Endothelial cell (in vitro differentiated cells): ENCODE measurements around the gene TRIM68. TPM values are rescaled to one million over a fixed set of nuclear protein-coding genes. Genes with fewer than 3 reads are reported as not detected.

Experiments
- DNase-seq: peaks from one replicate; pipeline ENCODE4 v3.0.0; 2021; ENCODE audit warnings: low spot score
- H3K27ac Mint-ChIP-seq: one replicate; pipeline ENCODE4 v1.8.0; 2021; ENCODE audit warnings: mixed read lengths, inconsistent platforms; ENCODE audit not compliant: unreplicated experiment
- H3K27me3 Mint-ChIP-seq: one replicate; pipeline ENCODE4 v1.8.0; 2021; ENCODE audit warnings: mild to moderate bottlenecking, moderate library complexity, mixed read lengths, inconsistent platforms; ENCODE audit not compliant: unreplicated experiment
- H3K36me3 Mint-ChIP-seq: one replicate; pipeline ENCODE4 v1.8.0; 2021; ENCODE audit warnings: mild to moderate bottlenecking, low read depth, mixed read lengths, inconsistent platforms; ENCODE audit not compliant: unreplicated experiment
- H3K4me1 Mint-ChIP-seq: one replicate; pipeline ENCODE4 v1.8.0; 2021; ENCODE audit warnings: mild to moderate bottlenecking, mixed read lengths, inconsistent platforms; ENCODE audit not compliant: unreplicated experiment
- H3K4me3 Mint-ChIP-seq: one replicate; pipeline ENCODE4 v1.8.0; 2021; ENCODE audit warnings: mild to moderate bottlenecking, mixed read lengths, inconsistent platforms; ENCODE audit not compliant: unreplicated experiment
- H3K9me3 Mint-ChIP-seq: one replicate; pipeline ENCODE4 v1.8.0; 2021; ENCODE audit warnings: mixed read lengths, inconsistent platforms; ENCODE audit not compliant: unreplicated experiment
- CTCF ChIP-seq: fragments of 200-600 bp; sonication (generic); IDR thresholded peaks from one replicate; pipeline ENCODE4 v1.5.0; 2021; ENCODE audit warnings: antibody characterized with exemption; ENCODE audit not compliant: unreplicated experiment
- total RNA-seq: library from RNA; stranded (reverse); fragmentation: NEBNext Ultra II Directional; extraction: Animal tissue kit (Norgen Biotek cat#: 25700); gene quantifications from one replicate; pipeline ENCODE4 v1.2.1, GENCODE V29; 2021; ENCODE audit not compliant: unreplicated experiment

TRIM68 gene
- total RNA-seq, 1 donor from 2014 or later = 15.2 TPM

GRCh38 chr11:4610258-4610935, 2.4 kb upstream of the TRIM68 start:
- Mint-ChIP-seq H3K27me3 (peaks cover 4% of the 10 kb centered on the region), H3K36me3 (no peaks in the 10 kb centered on the region), H3K27ac (peak overlapping the region; percentile 54), H3K9me3 (no peaks in the 10 kb centered on the region), H3K4me1 (peaks cover 21% of the 10 kb centered on the region), H3K4me3 (no peak overlapping the region)
- DNase-seq = no peak
- TF ChIP-seq CTCF = no peak

GRCh38 chr11:4607096-4607495, 935 bp downstream of the TRIM68 start:
- peaks cover 31% of the 10 kb centered on the region for H3K4me1 Mint-ChIP-seq
- peak overlapping the region; percentile 89 for H3K4me3 Mint-ChIP-seq
- H3K27ac Mint-ChIP-seq = peak overlapping the region; percentile 9
- DNase-seq = no peak
- H3K27me3 Mint-ChIP-seq = peaks cover 4% of the 10 kb centered on the region
- H3K9me3 Mint-ChIP-seq = no peaks in the 10 kb centered on the region
- peaks cover 10% of the 10 kb centered on the region for H3K36me3 Mint-ChIP-seq
- no peak for TF ChIP-seq CTCF

GRCh38 chr11:4606231-4607015, 1.6 kb downstream of the TRIM68 start:
- H3K27ac Mint-ChIP-seq = peak overlapping the region; percentile 9
- H3K4me3 Mint-ChIP-seq = peak overlapping the region; percentile 89
- peaks cover 31% of the 10 kb centered on the region for H3K4me1 Mint-ChIP-seq
- H3K36me3 Mint-ChIP-seq = peaks cover 15% of the 10 kb centered on the region
- DNase-seq = no peak
- H3K27me3 Mint-ChIP-seq = peaks cover 4% of the 10 kb centered on the region
- H3K9me3 Mint-ChIP-seq = no peaks in the 10 kb centered on the region
- no peak for TF ChIP-seq CTCF

- TF ChIP-seq CTCF = no peak
- Mint-ChIP-seq H3K36me3 (peaks cover 26% of the 10 kb centered on the region), H3K4me3 (no peak overlapping the region), H3K27me3 (peaks cover 3% of the 10 kb centered on the region), H3K4me1 (peaks cover 26% of the 10 kb centered on the region), H3K27ac (no peak overlapping the region), H3K9me3 (no peaks in the 10 kb centered on the region)
- DNase-seq = no peak
Measured at GRCh38 chr11:4605057-4605456, 3.0 kb downstream of the TRIM68 start.

DNA sequence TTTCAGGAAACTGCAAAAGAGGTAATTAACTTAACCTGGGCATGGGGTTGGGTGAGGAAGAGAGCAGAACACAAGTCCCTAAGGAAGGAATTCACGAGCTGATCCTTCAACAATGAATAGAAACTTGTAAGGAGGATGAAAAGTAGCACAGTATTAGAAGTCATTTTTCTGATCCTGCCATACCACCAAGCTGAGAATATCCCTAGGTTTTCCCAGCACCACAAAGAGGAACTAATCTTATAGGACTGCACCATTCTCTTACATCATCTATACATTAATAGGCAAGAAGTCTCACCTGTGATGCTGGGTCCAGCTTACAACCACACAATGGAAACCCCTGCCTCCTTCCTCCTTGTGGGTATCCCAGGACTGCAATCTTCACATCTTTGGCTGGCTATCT, 14.3 kb downstream of the TRIM68 start, which contains the start of gene OR52I1:
TSS of gene OR52I1 (plus strand) at position 301 of the 400 bp plus-strand sequence. CDS start at position 301, 0 bp downstream.
- no peak within 1 kb of the TSS for H3K27ac Mint-ChIP-seq
- peaks cover 9% of the 10 kb centered on the region for H3K4me1 Mint-ChIP-seq
- no peak for TF ChIP-seq CTCF
- no peaks in the 10 kb centered on the region for H3K9me3 Mint-ChIP-seq
- no peaks in the 10 kb centered on the region for H3K36me3 Mint-ChIP-seq
- no peak within 1 kb of the TSS for H3K4me3 Mint-ChIP-seq
- H3K27me3 Mint-ChIP-seq = no peaks in the 10 kb centered on the region
- DNase-seq = no peak
